Measurements from ENCODE around the gene TARP.

TARP gene

GRCh38 chr7:38307640-38308039, 34.2 kb upstream of the TARP start:
- Histone ChIP-seq H3K9me3 (ENCODE audit: control insufficient read depth in 2 of 2, insufficient read depth in 1 of 2, low read depth in 1 of 2, low read length in 1 of 2) (peaks cover 0 to 2% of the 10 kb centered on the region in 2 donors), H3K4me1 (ENCODE audit: control insufficient read depth in 3 of 3, insufficient read depth in 2 of 3, low read depth in 1 of 3, low read length in 2 of 3) (peaks cover 0 to 8% (median 0%) of the 10 kb centered on the region in 3 donors), H3K4me3 (ENCODE audit: low read depth in 1 of 3, low read length in 3 of 3) (no peak overlapping the region), H3K27me3 (ENCODE audit: control insufficient read depth in 3 of 3, insufficient read depth in 3 of 3, low read length in 3 of 3) (no peaks in the 10 kb centered on the region), H3K27ac (ENCODE audit: low read depth in 1 of 3, low read length in 2 of 3) (no peak overlapping the region), H3K36me3 (ENCODE audit: control insufficient read depth in 3 of 3, insufficient read depth in 2 of 3, low read depth in 1 of 3, low read length in 3 of 3) (no peaks in the 10 kb centered on the region)
- WGBS, 3 donors = 81 to 91% (median 84%) methylated on average over 3 of the region's 3 CpGs
- DNase-seq (no peak), FAIRE-seq (no peak)

GRCh38 chr7:38306914-38307313, 33.5 kb upstream of the TARP start:
- FAIRE-seq (no peak), DNase-seq (peak in 1 of 2 donors; percentile 16)
- Histone ChIP-seq H3K9me3 (ENCODE audit: control insufficient read depth in 2 of 2, insufficient read depth in 1 of 2, low read depth in 1 of 2, low read length in 1 of 2) (peaks cover 0 to 2% of the 10 kb centered on the region in 2 donors), H3K4me1 (ENCODE audit: control insufficient read depth in 3 of 3, insufficient read depth in 2 of 3, low read depth in 1 of 3, low read length in 2 of 3) (peaks cover 0 to 8% (median 0%) of the 10 kb centered on the region in 3 donors), H3K27me3 (ENCODE audit: control insufficient read depth in 3 of 3, insufficient read depth in 3 of 3, low read length in 3 of 3) (no peaks in the 10 kb centered on the region), H3K4me3 (ENCODE audit: low read depth in 1 of 3, low read length in 3 of 3) (no peak overlapping the region), H3K27ac (ENCODE audit: low read depth in 1 of 3, low read length in 2 of 3) (no peak overlapping the region), H3K36me3 (ENCODE audit: control insufficient read depth in 3 of 3, insufficient read depth in 2 of 3, low read depth in 1 of 3, low read length in 3 of 3) (no peaks in the 10 kb centered on the region)
- WGBS, 3 donors = 80 to 94% (median 91%) methylated on average over 2 of the region's 2 CpGs

DNA sequence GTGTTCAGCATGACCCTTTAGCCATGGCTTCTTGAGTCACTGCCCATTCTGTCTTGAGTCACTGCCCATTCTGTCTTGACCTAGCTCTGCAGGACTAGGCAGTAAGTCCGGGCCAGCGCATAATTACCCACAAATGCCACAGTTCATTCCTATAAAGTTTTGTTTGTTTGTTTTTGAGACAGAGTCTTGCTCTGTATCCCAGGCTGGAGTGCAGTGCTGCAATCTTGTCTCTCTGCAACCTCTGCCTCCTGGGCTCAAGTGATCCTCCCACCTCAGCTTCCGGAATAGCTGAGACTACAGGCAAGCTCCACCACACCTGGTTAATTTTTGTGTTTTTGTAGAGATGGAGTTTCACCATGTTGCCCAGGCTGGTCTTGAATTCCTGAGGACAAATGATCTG, 32.7 kb upstream of the TARP start:
- FAIRE-seq (no peak), DNase-seq (no peak)
- WGBS, 3 donors = 71 to 82% (median 77%) methylated on average over 3 of the region's 3 CpGs
- Histone ChIP-seq H3K4me1 (ENCODE audit: control insufficient read depth in 3 of 3, insufficient read depth in 2 of 3, low read depth in 1 of 3, low read length in 2 of 3) (peaks cover 0 to 8% (median 0%) of the 10 kb centered on the region in 3 donors), H3K36me3 (ENCODE audit: control insufficient read depth in 3 of 3, insufficient read depth in 2 of 3, low read depth in 1 of 3, low read length in 3 of 3) (no peaks in the 10 kb centered on the region), H3K4me3 (ENCODE audit: low read depth in 1 of 3, low read length in 3 of 3) (no peak overlapping the region), H3K27ac (ENCODE audit: low read depth in 1 of 3, low read length in 2 of 3) (no peak overlapping the region), H3K27me3 (ENCODE audit: control insufficient read depth in 3 of 3, insufficient read depth in 3 of 3, low read length in 3 of 3) (no peaks in the 10 kb centered on the region), H3K9me3 (ENCODE audit: control insufficient read depth in 2 of 2, insufficient read depth in 1 of 2, low read depth in 1 of 2, low read length in 1 of 2) (peaks cover 0 to 2% of the 10 kb centered on the region in 2 donors)

DNA sequence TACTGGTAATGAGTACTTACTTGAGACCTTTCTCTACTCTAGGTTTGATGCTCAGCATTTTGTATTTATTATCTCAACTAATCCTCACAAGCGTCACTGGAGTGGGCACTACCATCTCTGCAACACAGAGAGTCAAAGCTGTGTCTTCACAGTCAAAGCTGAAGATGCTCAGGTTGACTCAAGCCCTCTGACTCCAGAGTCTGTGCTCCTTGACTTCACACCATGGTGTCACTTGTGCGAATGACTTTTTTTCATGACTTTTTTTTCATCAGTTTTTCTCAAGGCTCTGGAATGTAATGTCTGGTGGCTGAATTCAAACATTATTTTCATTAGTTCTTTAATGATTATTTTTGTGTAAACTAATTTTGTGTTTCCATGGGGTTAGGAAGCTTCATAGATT, 30.4 kb upstream of the TARP start:
- Histone ChIP-seq H3K4me3 (ENCODE audit: low read depth in 1 of 3, low read length in 3 of 3) (no peak overlapping the region), H3K27ac (ENCODE audit: low read depth in 1 of 3, low read length in 2 of 3) (no peak overlapping the region), H3K27me3 (ENCODE audit: control insufficient read depth in 3 of 3, insufficient read depth in 3 of 3, low read length in 3 of 3) (peaks cover 0 to 2% (median 0%) of the 10 kb centered on the region in 3 donors), H3K36me3 (ENCODE audit: control insufficient read depth in 3 of 3, insufficient read depth in 2 of 3, low read depth in 1 of 3, low read length in 3 of 3) (no peaks in the 10 kb centered on the region), H3K9me3 (ENCODE audit: control insufficient read depth in 2 of 2, insufficient read depth in 1 of 2, low read depth in 1 of 2, low read length in 1 of 2) (peaks cover 0 to 2% of the 10 kb centered on the region in 2 donors), H3K4me1 (ENCODE audit: control insufficient read depth in 3 of 3, insufficient read depth in 2 of 3, low read depth in 1 of 3, low read length in 2 of 3) (peaks cover 0 to 4% (median 0%) of the 10 kb centered on the region in 3 donors)
- 82 to 87% (median 83%) methylated on average over 2 of the region's 2 CpGs for WGBS, 3 donors
- FAIRE-seq = no peak
- no peak for DNase-seq

DNA sequence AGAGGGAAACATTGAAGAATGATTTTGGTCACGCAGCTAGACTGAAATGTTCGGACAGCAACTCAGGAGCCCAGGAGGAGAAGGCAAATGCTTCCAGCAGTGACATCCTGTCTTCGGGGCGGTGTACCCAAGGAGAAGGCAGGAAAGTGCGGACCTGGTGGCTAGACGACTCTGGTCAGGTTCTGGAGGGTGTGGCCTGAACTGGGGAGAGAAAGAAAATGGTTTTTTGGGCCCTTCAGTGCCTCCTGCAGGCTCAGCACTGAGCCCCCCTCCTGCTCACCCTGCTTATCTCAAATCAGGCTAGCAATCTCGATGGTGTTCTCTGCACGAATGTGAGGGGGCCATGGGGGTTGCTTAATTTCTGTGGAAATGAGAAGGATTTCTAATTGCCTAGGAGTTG, 26.7 kb upstream of the TARP start:
- Histone ChIP-seq H3K36me3 (ENCODE audit: control insufficient read depth in 3 of 3, insufficient read depth in 2 of 3, low read depth in 1 of 3, low read length in 3 of 3) (no peaks in the 10 kb centered on the region), H3K4me1 (ENCODE audit: control insufficient read depth in 3 of 3, insufficient read depth in 2 of 3, low read depth in 1 of 3, low read length in 2 of 3) (peaks cover 0 to 3% (median 0%) of the 10 kb centered on the region in 3 donors), H3K27me3 (ENCODE audit: control insufficient read depth in 3 of 3, insufficient read depth in 3 of 3, low read length in 3 of 3) (peaks cover 0 to 2% (median 0%) of the 10 kb centered on the region in 3 donors), H3K9me3 (ENCODE audit: control insufficient read depth in 2 of 2, insufficient read depth in 1 of 2, low read depth in 1 of 2, low read length in 1 of 2) (no peaks in the 10 kb centered on the region), H3K27ac (ENCODE audit: low read depth in 1 of 3, low read length in 2 of 3) (no peak overlapping the region), H3K4me3 (ENCODE audit: low read depth in 1 of 3, low read length in 3 of 3) (no peak overlapping the region)
- DNase-seq (no peak), FAIRE-seq (no peak)
- WGBS, 3 donors = 52 to 58% (median 53%) methylated on average over 8 of the region's 8 CpGs

DNA sequence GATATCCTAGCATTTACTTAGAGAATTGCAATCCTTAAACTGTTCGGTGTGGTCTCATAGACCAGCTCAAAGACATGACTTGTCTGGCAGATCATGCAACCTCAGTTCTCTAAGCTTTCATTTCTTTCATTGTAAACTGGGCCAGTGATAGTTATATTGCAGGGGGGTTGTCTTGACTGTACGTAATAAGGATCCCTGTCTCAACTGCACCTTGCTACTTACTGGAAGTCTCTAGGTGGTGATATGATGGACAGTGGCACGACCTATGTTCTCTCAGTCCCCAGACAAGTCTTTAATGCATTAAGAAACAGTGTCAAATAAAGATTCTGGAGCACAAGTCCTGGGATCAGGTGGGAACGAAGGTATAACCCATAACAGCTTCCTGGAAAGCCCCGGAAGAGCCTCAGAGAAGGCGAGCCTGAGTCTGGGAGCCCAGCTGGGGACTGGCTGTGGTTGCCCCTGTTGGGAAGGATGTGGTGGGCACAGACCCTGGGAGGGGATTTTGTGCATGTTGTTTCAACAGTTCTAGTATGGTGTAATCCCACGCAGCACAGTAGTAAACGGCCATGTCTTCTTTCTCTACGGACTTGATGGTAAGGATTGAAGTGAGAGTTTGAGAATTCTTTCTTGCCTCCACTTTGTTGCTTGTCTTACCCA, 26.0 kb upstream of the TARP start:
- Histone ChIP-seq H3K27ac (ENCODE audit: low read depth in 1 of 3, low read length in 2 of 3) (no peak overlapping the region), H3K9me3 (ENCODE audit: control insufficient read depth in 2 of 2, insufficient read depth in 1 of 2, low read depth in 1 of 2, low read length in 1 of 2) (no peaks in the 10 kb centered on the region), H3K4me3 (ENCODE audit: low read depth in 1 of 3, low read length in 3 of 3) (no peak overlapping the region), H3K27me3 (ENCODE audit: control insufficient read depth in 3 of 3, insufficient read depth in 3 of 3, low read length in 3 of 3) (peaks cover 0 to 2% (median 0%) of the 10 kb centered on the region in 3 donors), H3K36me3 (ENCODE audit: control insufficient read depth in 3 of 3, insufficient read depth in 2 of 3, low read depth in 1 of 3, low read length in 3 of 3) (no peaks in the 10 kb centered on the region), H3K4me1 (ENCODE audit: control insufficient read depth in 3 of 3, insufficient read depth in 2 of 3, low read depth in 1 of 3, low read length in 2 of 3) (no peaks in the 10 kb centered on the region)
- 81 to 88% (median 81%) methylated on average over 9 of the region's 9 CpGs for WGBS, 3 donors
- no peak for DNase-seq
- FAIRE-seq = no peak

DNA sequence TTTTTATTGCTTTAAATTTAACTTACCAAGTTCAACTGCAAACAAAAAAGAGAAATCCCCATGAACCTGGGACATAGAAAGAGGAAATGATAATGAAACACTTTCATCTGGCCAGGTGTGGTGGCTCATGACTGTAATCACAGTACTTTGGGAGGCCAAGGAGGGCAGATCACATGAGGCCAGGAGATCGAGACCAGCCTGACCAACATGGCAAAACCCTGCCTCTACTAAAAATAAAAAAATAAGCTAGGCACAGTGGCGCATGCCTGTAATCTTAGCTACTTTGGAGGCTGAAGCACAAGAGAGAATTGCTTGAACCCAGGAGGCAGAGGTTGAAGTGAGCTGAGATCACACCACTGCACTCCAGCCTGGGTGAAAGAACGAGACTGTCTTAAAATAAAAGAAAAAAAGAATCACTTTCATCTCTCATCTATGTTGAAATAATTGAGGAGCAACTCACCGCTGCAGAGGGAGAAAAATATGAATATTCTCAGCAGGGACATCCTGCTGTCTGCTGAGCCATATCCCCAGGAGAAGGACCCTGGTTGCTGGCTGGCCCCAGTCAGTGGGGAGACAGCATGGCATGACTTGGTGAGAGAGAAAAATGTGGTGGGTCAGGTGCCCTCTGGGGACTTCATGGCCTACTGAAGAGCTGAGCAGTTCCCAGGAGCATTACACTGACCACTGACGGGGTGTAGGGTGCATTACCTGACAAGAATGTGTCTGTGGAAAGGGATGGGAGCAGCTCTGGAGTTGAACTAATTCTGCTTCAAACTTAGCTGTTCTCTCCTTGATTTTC, 22.8 kb upstream of the TARP start:
- Histone ChIP-seq H3K9me3 (ENCODE audit: control insufficient read depth in 2 of 2, insufficient read depth in 1 of 2, low read depth in 1 of 2, low read length in 1 of 2) (no peaks in the 10 kb centered on the region), H3K4me1 (ENCODE audit: control insufficient read depth in 3 of 3, insufficient read depth in 2 of 3, low read depth in 1 of 3, low read length in 2 of 3) (no peaks in the 10 kb centered on the region), H3K27me3 (ENCODE audit: control insufficient read depth in 3 of 3, insufficient read depth in 3 of 3, low read length in 3 of 3) (peaks cover 0 to 2% (median 0%) of the 10 kb centered on the region in 3 donors), H3K36me3 (ENCODE audit: control insufficient read depth in 3 of 3, insufficient read depth in 2 of 3, low read depth in 1 of 3, low read length in 3 of 3) (no peaks in the 10 kb centered on the region), H3K4me3 (ENCODE audit: low read depth in 1 of 3, low read length in 3 of 3) (no peak overlapping the region), H3K27ac (ENCODE audit: low read depth in 1 of 3, low read length in 2 of 3) (no peak overlapping the region)
- FAIRE-seq (no peak), DNase-seq (no peak)
- WGBS, 3 donors = 70 to 81% (median 73%) methylated on average over 5 of the region's 5 CpGs

DNA sequence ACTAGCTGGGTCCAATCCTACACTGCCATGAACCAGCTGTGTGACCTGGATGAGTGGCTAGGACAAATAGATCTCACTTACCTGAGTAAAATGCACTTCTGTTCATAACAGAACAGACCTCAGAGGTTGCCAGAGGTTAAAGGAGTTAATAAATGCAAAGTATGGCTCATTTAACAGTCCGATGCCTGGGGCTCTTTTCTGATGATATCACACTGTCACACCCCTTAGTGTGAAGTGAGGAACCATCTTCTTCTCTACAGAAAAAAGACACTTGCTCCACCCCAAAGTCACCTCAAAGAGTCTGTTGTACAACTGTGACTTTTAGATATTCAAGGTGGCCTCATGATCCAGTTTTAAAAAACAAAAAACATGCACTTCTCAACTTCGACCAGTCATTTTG, 21.5 kb upstream of the TARP start:
- Histone ChIP-seq H3K4me3 (ENCODE audit: low read depth in 1 of 3, low read length in 3 of 3) (no peak overlapping the region), H3K4me1 (ENCODE audit: control insufficient read depth in 3 of 3, insufficient read depth in 2 of 3, low read depth in 1 of 3, low read length in 2 of 3) (no peaks in the 10 kb centered on the region), H3K36me3 (ENCODE audit: control insufficient read depth in 3 of 3, insufficient read depth in 2 of 3, low read depth in 1 of 3, low read length in 3 of 3) (no peaks in the 10 kb centered on the region), H3K27ac (ENCODE audit: low read depth in 1 of 3, low read length in 2 of 3) (no peak overlapping the region), H3K9me3 (ENCODE audit: control insufficient read depth in 2 of 2, insufficient read depth in 1 of 2, low read depth in 1 of 2, low read length in 1 of 2) (peaks cover 0 to 2% of the 10 kb centered on the region in 2 donors), H3K27me3 (ENCODE audit: control insufficient read depth in 3 of 3, insufficient read depth in 3 of 3, low read length in 3 of 3) (no peaks in the 10 kb centered on the region)
- WGBS, 3 donors = 66 to 81% (median 69%) methylated on average over 2 of the region's 2 CpGs
- DNase-seq = no peak
- no peak for FAIRE-seq

All from small intestine (tissue), 7 donors.